Muscle of arm (tissue), 12 donors: ENCODE data around the gene PLXNA2. TPM values are rescaled to one million over a fixed set of nuclear protein-coding genes. Genes with fewer than 3 reads are reported as not detected.

Experiments used
- DNase-seq: peaks from one replicate; pipeline ENCODE4 v3.0.0-alpha.2; 2013
- polyA plus RNA-seq, 12 donors: library from polyadenylated mRNA; unstranded; fragments of 120-200 nt; gene quantifications; one replicate each; pipeline ENCODE4 v1.2.1, GENCODE V29; 2013; ENCODE audit not compliant: insufficient read length in 12 of 12

The PLXNA2 gene
- polyA plus RNA-seq, 12 donors: 20.4 to 39.2 (median 33.6) TPM; not detected in 1

GRCh38 chr1:208164609-208165008, 79.6 kb downstream of the PLXNA2 start:
- no peak for DNase-seq

- DNase-seq: no peak
Observed at GRCh38 chr1:208163539-208163938, 80.6 kb downstream of the PLXNA2 start.

GRCh38 chr1:208162903-208163302, 81.3 kb downstream of the PLXNA2 start:
- no peak for DNase-seq

DNA sequence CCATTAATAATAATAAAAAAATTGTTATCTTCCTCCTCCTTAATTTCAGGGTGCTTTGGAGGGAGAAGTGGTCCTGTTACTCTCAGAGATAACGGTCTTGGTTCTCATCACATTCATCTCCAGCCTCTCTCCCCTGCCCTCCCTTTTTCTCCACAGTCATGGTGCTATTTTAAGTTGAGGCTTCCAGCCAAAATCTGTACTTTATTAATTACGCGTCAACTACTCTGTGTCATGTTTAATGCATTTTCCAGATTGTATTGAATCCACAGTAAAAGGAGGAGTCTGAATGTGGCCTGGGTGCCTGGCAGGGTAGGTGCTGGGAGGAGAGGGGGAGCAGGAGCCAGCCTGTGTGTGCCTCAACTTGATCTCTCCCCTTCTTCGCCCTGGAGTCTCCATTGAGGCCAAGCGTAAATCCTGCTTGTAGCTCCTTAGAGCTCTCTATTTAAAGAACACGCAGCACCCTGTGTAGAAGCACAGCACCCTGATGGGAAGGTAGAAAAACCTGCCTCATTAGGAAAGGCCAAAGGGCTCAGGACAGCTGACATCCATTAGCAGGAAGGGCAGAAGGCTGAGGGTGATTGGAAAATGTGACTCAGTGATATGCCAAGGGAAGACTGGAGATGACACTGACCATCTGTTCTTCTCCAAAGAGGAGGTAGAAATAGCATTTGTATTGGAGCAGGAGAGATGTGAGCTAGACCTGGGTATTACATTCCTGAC, 82.4 kb downstream of the PLXNA2 start:
- no peak for DNase-seq

DNA sequence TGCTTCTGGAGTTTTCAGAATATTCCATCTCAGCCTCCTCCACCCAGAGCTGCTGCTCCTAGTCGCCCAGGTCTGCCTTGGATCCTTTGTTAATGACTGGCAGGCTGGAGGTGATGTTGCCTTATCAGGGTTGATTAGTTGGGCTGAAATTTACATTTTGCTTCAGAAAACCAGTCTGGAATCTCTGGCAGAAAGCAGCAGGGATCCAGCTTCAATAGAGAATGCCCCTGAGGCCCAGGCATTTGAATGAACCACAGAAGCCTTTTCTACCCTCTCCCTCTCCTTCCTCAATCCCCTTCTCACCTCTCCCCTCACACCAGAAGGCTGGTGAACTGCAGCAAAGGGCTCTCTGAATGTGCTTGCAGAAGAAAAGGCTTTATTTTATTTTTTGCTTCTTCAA, 83.2 kb downstream of the PLXNA2 start:
- DNase-seq: no peak

DNA sequence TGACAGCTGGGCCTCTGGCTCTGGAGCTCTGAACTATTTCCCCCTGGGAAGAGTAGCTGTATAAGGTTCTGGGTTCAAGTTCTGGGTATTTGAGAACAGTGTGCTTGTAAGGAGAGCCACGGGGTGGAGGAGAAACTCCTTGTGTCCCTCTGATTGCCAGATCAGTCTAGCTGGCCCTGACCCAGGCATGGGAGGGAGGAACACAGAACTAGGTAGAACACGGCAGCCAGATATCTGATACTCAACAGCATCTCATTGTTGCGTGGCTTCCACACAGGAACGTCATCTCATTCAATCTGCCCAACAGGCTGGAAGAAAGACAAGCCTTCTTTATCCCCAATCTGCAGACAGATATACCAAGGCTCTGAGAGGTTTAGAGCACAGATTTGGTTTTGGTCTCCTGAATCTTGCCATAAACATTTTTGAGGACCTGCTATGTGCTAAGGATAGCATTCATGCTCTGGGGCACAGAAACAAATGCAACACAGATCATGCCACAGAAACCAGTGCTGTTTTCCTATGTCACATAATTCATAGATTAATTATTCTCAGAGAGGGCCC, 83.8 kb downstream of the PLXNA2 start:
- DNase-seq: no peak

DNA sequence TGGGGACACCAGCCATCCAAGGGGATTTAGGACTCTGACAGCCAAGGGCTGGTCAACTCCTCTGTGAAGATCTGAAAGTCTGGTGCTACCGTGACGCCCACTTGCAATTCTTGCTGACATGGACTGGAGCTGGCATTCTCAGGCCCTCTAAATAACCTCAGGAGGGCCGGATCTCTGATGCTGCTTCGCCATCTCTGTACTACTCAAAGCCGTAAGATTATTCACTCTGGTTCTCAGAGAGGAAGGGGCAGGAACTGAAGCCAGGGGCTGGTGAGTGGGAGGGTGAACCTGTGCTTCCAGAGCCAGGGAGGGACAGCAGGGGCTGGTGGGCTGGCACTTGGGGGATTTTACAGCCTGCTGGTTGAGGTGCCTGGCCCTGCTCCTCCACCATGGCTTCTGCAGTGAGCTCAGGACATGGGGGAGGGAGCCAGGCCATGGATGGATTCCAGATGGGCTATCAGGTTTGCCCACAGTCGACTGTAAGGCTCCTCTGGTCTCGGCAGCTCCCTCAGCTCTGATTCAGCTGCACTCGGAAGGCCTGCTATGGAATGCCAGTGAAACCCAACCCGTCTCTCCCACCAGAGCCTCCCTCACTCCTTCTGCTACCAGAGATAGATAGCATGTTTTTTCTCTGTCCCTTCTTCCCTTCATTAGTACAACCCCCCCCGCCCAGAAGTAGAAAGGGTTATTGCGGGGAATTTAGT, 84.5 kb downstream of the PLXNA2 start:
- peak; percentile 53 for DNase-seq

- no peak for DNase-seq
Observed at GRCh38 chr1:208158640-208159554, 85.3 kb downstream of the PLXNA2 start.

DNA sequence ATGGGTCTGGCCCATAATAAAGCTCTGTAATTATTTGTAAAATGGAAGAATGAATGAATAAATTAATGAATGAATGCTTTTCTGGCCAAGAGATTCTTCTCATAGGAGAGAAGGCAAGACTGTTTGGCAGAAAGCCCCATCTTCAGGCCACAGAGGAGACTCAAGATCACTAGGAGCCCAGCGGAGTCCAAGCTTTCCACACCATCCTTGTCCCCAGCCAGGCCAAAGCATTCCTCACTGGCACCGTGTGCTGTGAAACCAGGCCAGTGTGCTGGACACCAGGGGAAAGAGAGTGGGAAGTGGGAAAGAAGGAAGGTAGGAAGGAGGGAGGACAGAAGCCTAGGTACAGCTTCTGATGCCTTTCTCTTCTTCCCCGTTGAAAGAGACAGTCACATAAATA, 86.4 kb downstream of the PLXNA2 start:
- no peak for DNase-seq

DNA sequence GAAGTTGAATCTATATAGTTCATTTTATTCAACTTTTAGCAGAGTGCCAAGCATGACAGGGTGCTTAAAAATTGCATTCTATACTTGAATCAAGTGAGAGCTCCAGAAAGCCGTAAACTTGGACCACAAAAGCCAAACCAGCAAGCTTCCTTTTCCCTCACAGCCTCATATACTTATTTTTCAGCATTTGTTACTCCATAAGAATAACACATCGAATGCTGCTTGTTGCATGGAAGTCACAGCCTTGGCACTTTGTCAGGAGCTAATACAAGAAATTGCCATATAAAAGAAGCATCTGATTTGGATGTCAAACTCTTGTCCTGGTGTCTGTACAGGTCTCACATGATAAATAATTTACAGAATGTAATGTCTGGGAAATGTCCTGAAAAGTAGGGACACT, 87.4 kb downstream of the PLXNA2 start:
- DNase-seq: no peak

DNA sequence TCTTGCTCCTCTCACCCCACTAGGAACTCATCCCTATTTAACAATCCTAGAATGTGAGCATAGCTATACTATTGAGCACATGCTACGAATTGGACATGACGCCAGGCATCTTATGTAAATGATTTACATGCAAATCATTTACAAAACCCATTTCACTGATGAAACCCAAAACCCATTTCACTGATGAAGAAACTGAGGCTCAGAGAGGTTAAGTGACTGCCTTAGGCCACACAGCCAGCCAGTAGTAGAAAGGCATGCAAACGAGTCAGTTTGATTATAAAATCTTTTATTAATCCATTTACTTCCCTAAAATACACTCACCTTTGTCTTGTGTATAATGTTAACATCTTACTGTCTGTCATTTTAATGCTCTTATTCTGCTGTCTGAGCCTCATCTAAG, 87.9 kb downstream of the PLXNA2 start:
- no peak for DNase-seq

DNA sequence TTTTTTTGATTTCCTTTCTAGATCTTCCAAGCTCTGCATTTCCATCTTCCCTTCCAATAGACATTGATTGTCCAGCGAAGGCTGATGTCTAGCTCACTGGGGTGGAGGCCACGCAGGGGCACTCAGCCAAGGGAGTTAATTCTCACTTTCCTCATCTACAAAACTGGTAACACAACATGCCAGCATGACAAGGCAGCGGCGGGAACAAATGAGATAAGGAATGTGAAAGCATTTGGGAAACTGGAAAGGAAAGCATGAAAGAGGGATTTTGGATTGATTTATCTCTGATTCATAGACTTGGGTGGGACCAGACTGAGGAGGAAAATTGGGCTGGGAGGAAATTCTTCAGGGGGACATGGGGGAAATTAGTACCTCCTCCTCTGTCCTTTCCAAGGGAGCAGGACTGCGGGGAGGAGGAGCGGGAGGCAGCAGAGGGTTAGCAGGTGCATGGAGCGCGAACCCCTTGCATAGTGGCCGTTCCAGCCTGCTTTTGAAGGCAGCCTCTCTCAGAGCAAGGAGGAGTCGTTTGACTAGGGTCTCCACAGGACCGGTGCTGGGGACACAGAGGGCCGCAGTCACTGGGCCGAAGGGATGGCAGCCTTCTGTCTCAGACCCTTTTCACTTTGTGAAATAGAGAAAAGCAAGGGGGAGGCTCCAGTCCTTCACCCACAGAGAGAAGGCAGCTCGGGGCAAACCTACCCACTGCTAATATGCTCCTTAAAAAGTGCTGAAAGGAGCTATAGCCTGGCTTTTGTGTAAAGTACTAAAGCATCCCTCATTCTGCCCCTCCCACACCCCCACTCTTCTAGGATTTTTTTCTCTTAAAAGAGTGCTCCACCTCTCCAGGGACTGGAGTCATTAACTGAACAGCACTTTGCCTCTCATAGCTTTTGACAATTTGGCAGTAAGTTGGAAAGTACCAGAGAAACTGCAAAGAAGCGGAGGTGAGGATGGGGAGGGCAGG, 89.2 kb downstream of the PLXNA2 start:
- no peak for DNase-seq

GRCh38 chr1:208154040-208154439, 90.1 kb downstream of the PLXNA2 start:
- no peak for DNase-seq

- DNase-seq: no peak
Observed at GRCh38 chr1:208153386-208153785, 90.8 kb downstream of the PLXNA2 start.

- no peak for DNase-seq
Observed at GRCh38 chr1:208151728-208152598, 92.2 kb downstream of the PLXNA2 start.

DNA sequence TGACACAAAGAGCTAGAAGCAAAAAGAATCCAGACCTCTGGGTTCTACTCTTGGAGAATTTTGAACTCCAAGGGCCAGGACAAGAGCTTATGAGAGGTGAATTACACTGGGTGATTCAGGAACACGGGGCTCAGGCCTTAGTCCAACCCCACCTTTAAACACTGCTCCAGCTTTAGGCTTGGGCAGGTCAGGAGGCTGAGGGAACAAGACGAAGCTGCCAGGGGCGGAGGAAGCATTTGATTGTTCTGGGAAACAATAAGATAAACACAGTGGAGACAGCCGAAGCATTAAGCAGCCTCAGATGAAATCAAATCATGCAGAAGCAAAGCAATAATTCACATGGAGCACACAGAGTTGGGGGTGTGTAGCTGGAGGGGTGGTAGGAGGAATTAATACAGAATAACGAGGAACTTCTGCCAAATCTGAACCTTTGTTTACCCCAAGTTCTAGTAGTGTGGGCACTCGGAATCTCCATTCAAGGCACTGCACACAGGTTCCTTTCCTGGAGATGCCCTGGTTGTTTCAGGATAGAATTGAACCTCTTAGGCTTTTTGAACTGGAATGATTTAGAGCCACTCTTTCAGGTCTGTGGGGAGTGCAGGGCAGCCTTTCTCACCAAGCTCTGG, 93.2 kb downstream of the PLXNA2 start:
- DNase-seq: no peak

GRCh38 chr1:208149776-208150514, 94.2 kb downstream of the PLXNA2 start:
- peak; percentile 49 for DNase-seq

GRCh38 chr1:208149213-208149612, 95.0 kb downstream of the PLXNA2 start:
- no peak for DNase-seq

DNA sequence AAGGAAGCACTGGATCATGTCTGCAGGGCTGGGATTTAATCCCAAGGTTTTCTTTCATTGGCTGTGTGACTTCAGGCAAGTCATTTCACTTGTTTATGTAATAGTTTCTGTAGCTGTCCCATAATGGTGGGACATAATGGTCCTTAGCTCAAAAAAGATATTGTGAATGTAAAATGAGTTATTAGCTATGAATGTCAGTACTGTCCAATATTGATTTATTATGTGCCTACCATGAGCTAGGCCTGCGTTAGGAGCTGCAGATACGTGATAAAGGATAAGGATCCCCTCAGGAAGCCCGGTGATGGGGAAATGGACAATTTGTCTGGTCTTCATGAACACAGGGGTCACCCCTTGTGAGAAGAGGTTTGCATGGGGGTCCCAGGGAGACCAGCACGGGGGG, 95.8 kb downstream of the PLXNA2 start:
- no peak for DNase-seq
